CD4-positive, alpha-beta T cell treated with Interleukin-6 for 4 hours (primary cell): ENCODE results near the gene DNM3.

Experiments
- DNase-seq: peaks from one replicate; pipeline ENCODE4 v3.0.0-alpha.2; 2020; ENCODE audit warnings: mixed read lengths

The DNM3 gene

GRCh38 chr1:172382990-172383389 is 541.7 kb downstream of the DNM3 start:
- DNase-seq, result no peak

- DNase-seq, result no peak
Measured at GRCh38 chr1:172383536-172383935, 542.2 kb downstream of the DNM3 start.

DNA sequence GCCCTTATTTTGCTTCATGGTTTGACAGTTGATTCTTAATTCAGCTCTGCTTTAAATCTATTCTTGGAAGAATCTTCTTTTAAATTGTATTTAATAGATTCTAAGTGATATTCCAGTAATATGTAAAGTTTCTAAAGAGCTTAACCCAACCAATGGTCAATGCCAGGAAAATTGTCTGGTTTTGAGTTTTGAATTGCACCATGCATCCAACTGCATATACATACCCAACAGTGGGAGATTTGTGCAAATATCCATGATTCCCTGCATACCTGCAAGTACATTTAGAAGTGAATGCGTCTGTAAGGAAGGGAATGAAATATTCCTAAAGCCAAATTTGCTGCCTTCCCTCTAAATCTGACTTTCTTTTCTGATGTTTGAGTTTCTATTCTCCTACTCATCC is 543.4 kb downstream of the DNM3 start:
- no peak for DNase-seq

GRCh38 chr1:172386046-172386445 is 544.7 kb downstream of the DNM3 start:
- DNase-seq, result no peak

DNA sequence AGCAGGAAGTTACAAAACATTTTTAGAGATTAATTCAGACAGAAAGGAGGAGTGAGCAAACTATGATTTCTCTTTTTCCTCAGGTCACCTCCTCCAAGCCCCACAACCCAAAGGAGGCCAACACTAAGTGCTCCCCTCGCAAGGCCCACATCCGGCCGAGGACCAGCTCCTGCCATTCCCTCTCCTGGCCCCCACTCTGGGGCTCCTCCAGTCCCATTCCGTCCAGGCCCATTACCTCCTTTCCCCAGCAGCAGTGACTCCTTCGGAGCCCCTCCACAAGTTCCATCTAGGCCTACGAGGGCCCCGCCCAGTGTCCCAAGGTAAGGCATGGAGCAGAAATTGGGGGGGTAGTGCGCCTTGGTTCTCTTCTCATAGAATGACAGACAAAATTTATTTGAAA is 547.2 kb downstream of the DNM3 start:
- DNase-seq, result no peak

DNA sequence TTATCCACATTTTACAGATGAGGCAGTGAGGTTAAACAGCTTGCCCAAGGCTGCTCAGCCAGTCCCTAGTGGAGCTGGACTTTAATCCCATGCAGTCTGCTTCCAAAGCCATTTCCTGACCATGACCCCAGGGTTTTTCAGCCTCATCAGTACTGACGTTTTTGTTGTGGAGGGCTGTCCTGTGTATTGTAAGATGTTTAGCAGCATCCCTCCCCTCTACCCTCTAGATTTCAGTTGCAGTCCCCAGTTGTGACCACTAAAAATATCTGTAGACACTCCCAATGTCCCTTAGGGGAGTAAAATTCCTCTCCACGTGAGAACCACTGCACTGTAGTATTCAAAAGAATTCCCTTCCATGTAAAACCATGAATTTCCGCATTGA is 549.0 kb downstream of the DNM3 start:
- no peak for DNase-seq

DNA sequence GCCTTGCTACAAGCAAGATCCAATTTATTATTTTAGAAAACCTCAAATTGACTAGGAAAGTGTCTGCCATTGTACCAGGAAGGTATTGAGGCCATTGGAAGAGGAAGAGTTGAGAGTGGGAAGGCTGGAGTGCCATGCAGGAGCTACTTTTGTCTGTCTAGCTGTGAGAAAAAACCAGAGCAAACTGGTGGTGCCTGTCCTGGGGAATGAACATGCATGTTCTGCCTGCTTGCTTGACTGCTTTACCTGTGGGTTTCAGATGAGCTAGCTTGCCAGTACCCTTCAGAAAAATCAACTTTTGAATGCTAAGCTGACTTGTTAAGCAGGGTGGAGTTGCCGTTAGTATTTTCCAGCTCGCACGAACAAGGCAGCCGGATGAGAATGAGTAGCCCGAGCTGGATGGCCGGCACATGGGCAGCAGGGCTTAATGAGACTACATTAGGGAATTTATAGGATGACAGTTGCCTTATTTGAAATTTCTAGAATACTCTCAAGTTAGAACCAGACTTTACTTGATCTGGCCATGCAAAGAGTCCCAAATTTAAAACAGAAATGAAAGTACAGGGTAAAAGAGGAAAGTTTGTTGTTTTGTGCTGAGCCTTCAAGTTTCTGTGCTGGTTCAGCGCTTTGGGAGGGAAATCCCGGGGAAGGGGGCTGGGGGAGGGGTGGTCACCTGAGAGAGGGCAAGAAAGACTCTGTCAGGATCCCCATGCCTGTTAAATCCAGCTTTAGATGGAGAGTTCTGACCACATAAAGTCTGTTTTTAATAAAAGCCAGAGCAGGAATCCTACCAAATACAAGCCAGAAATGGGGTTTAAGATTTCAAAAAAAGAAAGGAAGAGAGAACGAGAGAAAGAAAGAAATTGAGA is 549.6 kb downstream of the DNM3 start:
- DNase-seq, result no peak

DNA sequence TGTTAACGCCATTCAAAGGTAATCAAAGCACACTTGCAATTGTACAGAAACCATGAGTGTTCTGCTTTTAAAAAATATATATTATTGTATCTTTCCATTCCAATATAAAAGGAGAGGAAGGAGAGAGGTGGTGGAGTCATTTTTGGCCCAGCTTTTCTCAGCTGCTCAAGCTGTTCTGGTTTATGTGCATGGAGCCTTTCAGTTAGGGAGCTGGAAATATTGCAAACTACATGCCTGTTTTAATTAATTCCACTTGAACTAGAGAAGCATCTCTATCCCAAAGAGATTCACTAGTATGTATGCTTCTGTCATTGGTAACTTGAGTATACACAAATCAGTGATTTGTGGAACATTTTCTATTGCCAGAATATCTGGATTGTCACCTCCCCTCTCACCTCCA is 550.7 kb downstream of the DNM3 start:
- DNase-seq, result no peak

DNA sequence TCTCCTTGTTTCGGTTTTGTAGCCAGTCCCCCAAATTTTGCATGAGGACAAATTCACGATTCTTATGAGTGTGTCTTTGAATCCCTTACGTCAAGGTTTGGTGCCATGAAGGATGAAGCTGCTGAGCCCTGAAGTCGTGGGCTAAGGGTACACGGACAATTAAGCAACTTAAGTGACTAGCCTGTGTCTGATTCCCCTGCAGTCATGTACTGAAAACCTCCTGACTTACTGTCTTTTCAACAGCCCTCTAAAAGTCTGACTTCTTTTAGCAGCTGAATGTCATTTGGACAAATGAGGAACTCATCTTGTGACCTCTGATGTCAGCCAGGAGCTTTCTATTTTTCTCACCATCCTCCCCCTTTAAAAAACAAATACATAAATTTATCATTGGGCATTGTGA is 552.1 kb downstream of the DNM3 start:
- no peak for DNase-seq

DNA sequence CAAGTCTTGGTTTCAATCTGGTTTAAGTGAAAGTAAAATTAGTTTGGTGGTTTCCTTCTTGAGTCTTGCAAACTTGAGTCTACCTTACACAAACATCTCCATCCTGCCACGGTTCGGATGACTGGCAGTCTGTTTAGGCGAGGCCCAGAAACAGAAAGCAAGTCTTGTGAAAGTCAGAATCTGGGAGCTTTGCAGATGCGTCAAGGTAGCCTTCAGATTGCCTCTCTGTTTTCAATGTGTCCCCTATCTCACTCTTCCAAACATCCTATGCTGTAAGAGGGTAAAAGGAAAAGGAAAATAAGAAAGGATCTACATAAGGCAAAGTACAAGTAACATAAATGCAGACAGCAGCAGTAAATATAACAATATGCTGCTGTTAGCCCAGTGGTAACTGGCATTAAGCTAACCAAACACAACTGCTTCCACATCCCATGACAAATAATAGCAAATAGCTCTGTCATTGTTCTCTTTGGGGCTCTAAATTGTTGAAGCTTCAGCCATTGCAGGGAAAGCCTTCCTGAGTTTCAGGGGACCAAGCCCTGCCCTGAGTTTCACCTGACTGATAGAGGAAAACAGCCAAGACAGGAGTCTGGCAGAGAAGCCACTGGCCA is 552.9 kb downstream of the DNM3 start:
- peak; percentile 81 for DNase-seq

DNA sequence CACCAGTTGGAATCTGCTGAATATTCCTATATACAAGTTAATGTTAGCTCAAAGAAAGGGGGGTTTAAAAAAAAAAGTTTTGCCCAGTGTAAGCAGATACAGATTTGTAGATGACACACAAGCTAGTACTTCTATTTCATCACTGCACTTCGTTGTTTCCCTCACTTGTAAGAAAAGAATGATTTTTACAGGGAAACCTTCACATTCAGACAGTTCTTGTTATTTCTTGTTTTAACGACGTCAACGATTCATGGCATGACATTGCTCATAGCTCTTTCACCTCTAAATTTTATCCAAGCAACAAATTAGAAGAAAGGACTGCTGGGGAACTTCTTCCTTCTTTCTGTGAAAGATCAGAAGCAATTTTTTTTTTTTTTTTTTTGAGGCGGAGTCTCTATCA is 553.5 kb downstream of the DNM3 start:
- no peak for DNase-seq

DNA sequence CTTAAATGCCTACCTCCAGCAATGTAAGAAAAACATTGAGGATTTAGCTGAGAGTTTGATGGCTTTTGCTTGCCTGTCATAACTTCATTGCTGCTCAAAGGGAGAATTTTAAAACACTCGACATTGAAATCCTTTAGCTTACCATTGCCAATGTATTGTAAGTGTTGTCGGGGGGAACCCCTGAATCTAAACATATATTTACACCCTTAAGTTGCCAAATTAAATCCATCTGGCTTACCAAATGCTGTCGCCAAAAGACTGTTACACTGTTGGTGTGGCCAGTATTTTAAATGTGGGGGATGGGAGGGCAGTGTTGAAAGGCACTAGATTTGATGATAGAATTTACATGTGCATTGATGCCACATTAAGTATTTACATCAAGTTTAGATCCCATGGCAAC is 554.3 kb downstream of the DNM3 start:
- DNase-seq, result no peak

GRCh38 chr1:172397221-172397620 is 555.9 kb downstream of the DNM3 start:
- DNase-seq, result no peak

DNA sequence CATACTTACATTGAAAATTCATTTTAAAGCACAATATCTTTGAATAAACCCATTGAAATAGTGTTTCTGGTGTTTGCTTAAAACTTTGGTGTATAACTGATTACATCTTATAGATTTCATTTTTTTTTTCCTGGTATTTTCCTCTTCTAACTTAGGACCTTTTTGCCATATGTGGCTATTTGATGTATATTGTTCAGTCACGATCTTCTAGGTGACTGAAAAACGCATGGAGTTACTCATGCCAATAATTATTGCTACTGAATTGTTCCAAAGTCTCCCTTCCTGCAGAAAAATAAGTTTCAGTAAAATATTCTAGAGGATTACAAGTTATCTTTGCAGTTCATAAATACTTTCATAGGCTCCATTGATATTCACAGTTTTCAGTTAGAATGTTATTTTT is 556.3 kb downstream of the DNM3 start:
- DNase-seq, result no peak

DNA sequence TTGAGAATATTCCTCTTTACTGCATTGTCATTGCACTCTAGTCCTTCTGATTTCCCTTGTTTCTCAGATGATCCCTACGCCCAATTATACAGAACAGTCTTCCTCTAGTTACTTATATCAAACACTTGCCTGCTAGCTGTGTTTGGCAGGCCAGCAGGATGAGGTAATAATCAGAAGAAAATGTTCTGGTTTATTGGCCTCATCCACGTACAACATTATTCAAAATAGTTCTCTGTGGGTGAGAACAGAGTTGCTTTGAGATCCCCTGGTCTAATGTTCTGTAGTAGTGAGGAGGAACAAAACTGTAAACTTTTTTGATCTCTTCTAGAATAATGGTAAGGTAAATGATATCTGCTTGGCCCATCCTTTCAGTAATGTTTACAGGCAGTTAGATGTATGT is 556.9 kb downstream of the DNM3 start:
- no peak for DNase-seq

DNA sequence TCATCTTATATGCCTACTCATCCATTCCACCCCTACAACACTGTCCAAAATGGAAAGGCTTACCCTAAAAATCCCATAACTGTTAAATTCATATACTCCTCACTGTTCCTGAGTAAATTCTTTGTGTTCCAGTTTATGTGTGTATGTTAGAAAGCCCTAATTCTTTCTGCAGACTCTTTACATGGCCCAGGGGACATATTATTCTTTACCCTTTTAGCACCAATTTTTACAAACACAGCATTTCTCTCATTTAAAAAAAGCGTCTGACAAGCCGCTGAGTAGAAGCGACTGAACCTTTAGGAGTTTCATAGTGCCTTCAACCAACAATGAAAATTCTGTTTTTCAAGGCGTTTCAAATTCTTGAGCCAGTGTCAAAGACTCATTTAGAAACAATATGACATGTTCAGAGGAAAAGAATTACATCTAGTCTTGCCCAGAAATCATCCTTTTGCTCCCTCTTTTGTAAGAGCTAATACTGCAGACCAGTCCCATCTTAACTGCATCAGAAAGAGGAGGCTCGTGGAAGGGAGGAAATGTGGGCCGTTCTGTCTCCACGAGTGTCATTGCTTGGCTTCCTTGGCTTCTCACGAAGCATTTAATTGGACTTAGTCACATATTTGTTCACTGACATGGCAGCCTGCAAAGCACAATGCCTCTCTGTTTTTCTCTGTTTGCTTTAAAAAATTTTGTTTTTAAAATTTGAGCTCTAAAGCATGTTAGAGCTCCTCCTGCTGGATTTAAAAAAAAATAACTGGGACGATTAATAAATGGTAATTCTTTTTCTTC is 557.9 kb downstream of the DNM3 start:
- DNase-seq, result peak; percentile 58

DNA sequence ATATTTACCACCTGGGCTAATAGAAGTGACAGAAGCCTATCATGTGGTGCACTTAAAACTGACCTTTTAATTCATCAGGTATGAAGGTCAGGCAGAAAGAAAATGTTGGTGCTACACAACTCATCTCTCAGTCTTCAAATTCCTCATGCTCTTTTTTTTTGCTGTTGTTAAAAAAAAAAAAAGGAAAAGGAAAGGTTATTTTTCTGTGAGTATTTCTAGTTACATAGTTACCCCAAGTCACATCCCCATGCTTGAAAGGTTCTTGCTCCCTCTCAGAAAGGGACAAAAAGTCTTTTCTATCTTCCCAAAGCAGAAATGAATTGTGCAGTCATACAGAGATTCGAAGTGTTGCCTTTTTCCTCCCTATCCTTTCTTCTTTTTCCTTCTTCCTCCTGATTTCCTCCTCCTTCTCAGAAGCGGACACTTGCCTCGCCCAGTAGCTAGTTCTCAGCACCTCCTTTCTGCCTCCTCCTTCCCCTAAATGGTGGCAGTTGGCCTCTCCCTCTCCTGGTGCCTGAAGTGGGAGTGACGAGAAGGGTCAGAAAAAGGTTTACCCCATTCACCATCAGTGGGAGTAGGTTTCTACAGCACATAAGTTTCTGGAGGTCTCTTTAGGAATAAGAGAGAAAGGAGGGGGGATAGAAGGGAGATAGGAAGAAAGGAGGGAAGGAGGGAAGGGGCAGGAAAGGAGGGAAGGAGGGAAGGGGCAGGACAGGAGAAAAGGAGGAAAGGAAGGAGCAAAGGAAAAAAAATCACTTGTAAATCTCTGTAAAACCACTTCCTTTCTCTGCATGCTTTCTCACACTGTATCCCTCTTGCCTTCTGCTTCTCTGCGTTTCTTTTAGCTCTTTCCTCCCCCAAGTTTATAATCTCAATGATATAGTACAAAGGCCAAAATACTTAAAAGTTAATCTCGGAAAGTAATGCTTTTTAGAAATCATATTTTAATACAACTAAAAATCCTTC is 558.7 kb downstream of the DNM3 start:
- no peak for DNase-seq

GRCh38 chr1:172400722-172401105 is 559.4 kb downstream of the DNM3 start:
- no peak for DNase-seq

GRCh38 chr1:172401477-172401876 is 560.2 kb downstream of the DNM3 start:
- no peak for DNase-seq

DNA sequence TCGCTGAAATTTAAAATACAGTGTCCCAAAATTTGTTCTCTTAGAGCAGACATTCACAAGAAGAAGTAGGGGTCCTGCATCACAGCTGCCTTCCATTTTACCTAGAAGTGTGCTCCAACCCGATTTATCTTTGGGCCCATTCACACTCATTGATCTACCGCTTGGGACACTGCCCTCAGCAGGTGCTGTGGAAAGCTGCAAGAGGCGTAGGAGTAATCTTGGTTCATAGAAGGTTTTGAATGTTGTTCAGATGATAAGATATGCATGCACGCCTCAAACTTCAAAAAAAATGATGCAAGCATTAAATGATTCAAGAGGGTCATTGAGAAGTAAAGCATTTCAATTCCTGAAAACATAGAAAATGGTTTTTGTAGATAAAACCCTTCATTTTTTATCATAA is 560.6 kb downstream of the DNM3 start:
- peak; percentile 22 for DNase-seq

DNA sequence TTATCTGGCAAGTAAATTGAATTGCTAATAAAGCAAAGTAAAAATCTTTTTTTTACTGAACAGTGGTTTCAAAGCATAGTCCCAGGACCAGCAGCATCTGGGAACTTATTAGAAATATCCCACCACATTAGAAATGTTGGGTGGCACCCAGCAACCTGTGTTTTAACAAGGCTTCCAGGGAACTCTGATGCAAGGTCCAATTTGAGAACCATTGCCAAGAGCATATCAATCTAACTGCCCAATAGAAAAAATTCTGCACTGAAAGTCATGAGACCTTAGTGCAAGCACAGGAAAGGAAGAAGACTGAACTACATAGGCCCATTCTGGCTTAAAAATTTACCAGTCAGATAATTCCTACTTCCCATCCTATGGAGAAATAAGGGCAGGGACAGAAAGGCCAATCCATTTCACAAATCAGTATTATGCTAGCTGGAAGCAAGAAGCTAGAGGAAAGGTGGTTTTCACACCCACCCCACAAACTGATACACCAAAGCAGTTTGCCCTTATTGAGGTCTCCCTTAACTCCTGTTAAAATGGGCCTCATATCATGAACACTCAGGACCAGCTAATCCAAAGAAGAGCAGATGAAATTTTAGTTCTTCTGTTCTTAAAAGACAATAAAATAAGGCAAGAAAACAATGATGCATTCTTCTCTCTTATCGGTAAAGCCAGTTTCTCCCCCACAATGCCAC is 561.7 kb downstream of the DNM3 start:
- no peak for DNase-seq

GRCh38 chr1:172404121-172404520 is 562.8 kb downstream of the DNM3 start:
- no peak for DNase-seq
